OCI-LY1 (cell line): ENCODE results near the gene PEX5L.

ENCODE experiments used
- CTCF ChIP-seq: fragments of 200-600 bp; sonication (generic), shearing (Covaris generic); IDR thresholded peaks from 2 replicates; pipeline ENCODE4 v1.5.1; 2017; ENCODE audit warnings: mild to moderate bottlenecking, antibody characterized with exemption, low read length, moderate library complexity, mixed read lengths
- EZH2 ChIP-seq: fragments of 200-600 bp; sonication (generic), shearing (Covaris generic); IDR thresholded peaks from 2 replicates; pipeline ENCODE4 v1.8.0; 2017; ENCODE audit warnings: borderline replicate concordance, mixed run types, mild to moderate bottlenecking, antibody characterized with exemption, low read length, moderate library complexity, mixed read lengths

- no peak for TF ChIP-seq CTCF
- no peak for TF ChIP-seq EZH2
Observed at GRCh38 chr3:180002006-180002405, 34.7 kb downstream of the PEX5L start.
